NOMO-1 treated with dmso at 0.1 percent for 144 hours (cell line): ENCODE measurements around the gene APOL1.
"Not testable (repeated sequence)": the region's sequence is repeated elsewhere in the genome, so short reads cannot be mapped to it uniquely, and the experiment has no call there.

Experiments
- DNase-seq: peaks from one replicate; lab custom pipeline; 2025; ENCODE audit not compliant: unreplicated experiment; lab: John Stamatoyannopoulos, UW

APOL1 gene

GRCh38 chr22:36290391-36291075 is 37.6 kb downstream of the APOL1 start:
- DNase-seq: not testable (repeated sequence)

- no peak for DNase-seq
Measured at GRCh38 chr22:36291831-36292740, 39.2 kb downstream of the APOL1 start.

GRCh38 chr22:36292823-36293530 is 40.0 kb downstream of the APOL1 start:
- DNase-seq: no peak

- DNase-seq: no peak
Measured at GRCh38 chr22:36293606-36294292, 40.8 kb downstream of the APOL1 start.

- DNase-seq: no peak
Measured at GRCh38 chr22:36294293-36294620, 41.3 kb downstream of the APOL1 start.

- no peak for DNase-seq
Measured at GRCh38 chr22:36294801-36295200, 41.9 kb downstream of the APOL1 start.

GRCh38 chr22:36295247-36295646 is 42.3 kb downstream of the APOL1 start:
- no peak for DNase-seq

- DNase-seq: no peak
Measured at GRCh38 chr22:36296690-36297089, 43.8 kb downstream of the APOL1 start.

- DNase-seq: no peak
Measured at GRCh38 chr22:36297568-36297967, 44.6 kb downstream of the APOL1 start.

- no peak for DNase-seq
Measured at GRCh38 chr22:36298118-36298517, 45.2 kb downstream of the APOL1 start.

GRCh38 chr22:36298601-36299000 is 45.7 kb downstream of the APOL1 start:
- DNase-seq: no peak

GRCh38 chr22:36299295-36299694 is 46.4 kb downstream of the APOL1 start:
- DNase-seq: no peak

- DNase-seq: no peak
Measured at GRCh38 chr22:36299911-36300310, 47.0 kb downstream of the APOL1 start.

- DNase-seq: no peak
Measured at GRCh38 chr22:36300396-36301212, 47.7 kb downstream of the APOL1 start.

GRCh38 chr22:36301384-36301828 is 48.5 kb downstream of the APOL1 start:
- peak; percentile 17 for DNase-seq

- DNase-seq: no peak
Measured at GRCh38 chr22:36301851-36302250, 48.9 kb downstream of the APOL1 start.

- no peak for DNase-seq
Measured at GRCh38 chr22:36302439-36303114, 49.6 kb downstream of the APOL1 start.

GRCh38 chr22:36303115-36303467 is 50.2 kb downstream of the APOL1 start:
- DNase-seq: no peak

- DNase-seq: no peak
Measured at GRCh38 chr22:36303874-36304273, 50.9 kb downstream of the APOL1 start.

GRCh38 chr22:36304429-36304828 is 51.5 kb downstream of the APOL1 start:
- DNase-seq: no peak
